NB4 (cell line): ENCODE measurements around the gene IL22RA2.
A peak's percentile ranks its signal among the peaks of the same experiment; 100 is the strongest.

Experiments
- DNase-seq: peaks from one replicate; pipeline ENCODE4 v3.0.0; 2010; ENCODE audit warnings: low read depth
- H3K4me3 ChIP-seq: one replicate; pipeline ENCODE4 v1.5.1; 2011; ENCODE audit warnings: mild to moderate bottlenecking, low read depth, low read length, moderate library complexity
- CTCF ChIP-seq: IDR thresholded peaks from one replicate; pipeline ENCODE4 v1.5.1; 2012; ENCODE audit warnings: low read depth, low read length
- MAX ChIP-seq: IDR thresholded peaks from 2 replicates; pipeline ENCODE4 v1.6.1; 2011; ENCODE audit warnings: low read depth, low read length
- MYC ChIP-seq: IDR thresholded peaks from 2 replicates; pipeline ENCODE4 v1.6.1; 2011; ENCODE audit warnings: low read depth, low read length
- POLR2A ChIP-seq: IDR thresholded peaks from 2 replicates; pipeline ENCODE4 v1.6.1; 2011; ENCODE audit warnings: mild to moderate bottlenecking; ENCODE audit not compliant: insufficient read length; ENCODE audit errors: extremely low read depth

The IL22RA2 gene

GRCh38 chr6:137155830-137156229 lies 17.6 kb downstream of the IL22RA2 start:
- peak; percentile 90 for DNase-seq

GRCh38 chr6:137150072-137150471 lies 23.4 kb downstream of the IL22RA2 start:
- H3K4me3 ChIP-seq, result no peak overlapping the region
- peak; percentile 59 for DNase-seq
- TF ChIP-seq MAX, result no peak
- TF ChIP-seq MYC, result no peak
- TF ChIP-seq POLR2A, result no peak
- no peak for TF ChIP-seq CTCF

More at GRCh38 chr6:137155830-137156229, 17.6 kb downstream of the IL22RA2 start:
- TF ChIP-seq MAX (0 out of 2 replicates have a peak, but pooled peaks have one; percentile 8), POLR2A (no peak), CTCF (no peak), MYC (no peak)
- no peak overlapping the region for H3K4me3 ChIP-seq

GRCh38 chr6:137149035-137149393 lies 24.4 kb downstream of the IL22RA2 start:
- no peak for TF ChIP-seq MAX
- TF ChIP-seq CTCF, result no peak
- TF ChIP-seq POLR2A, result no peak
- no peak for TF ChIP-seq MYC
- H3K4me3 ChIP-seq, result no peak overlapping the region
- no peak for DNase-seq

- TF ChIP-seq CTCF (no peak), MAX (0 out of 2 replicates have a peak, but pooled peaks have one; percentile 11), MYC (no peak)
- H3K4me3 ChIP-seq, result no peak overlapping the region
- DNase-seq, result peak; percentile 95
Measured at GRCh38 chr6:137148306-137149034, 25.0 kb downstream of the IL22RA2 start.

- DNase-seq, result no peak
- no peak overlapping the region for H3K4me3 ChIP-seq
- TF ChIP-seq MYC (no peak), CTCF (no peak), POLR2A (no peak), MAX (no peak)
Measured at GRCh38 chr6:137147195-137147594, 26.2 kb downstream of the IL22RA2 start.

GRCh38 chr6:137146206-137146605 lies 27.2 kb downstream of the IL22RA2 start:
- DNase-seq, result no peak
- no peak overlapping the region for H3K4me3 ChIP-seq
- TF ChIP-seq CTCF (no peak), MYC (no peak), POLR2A (no peak), MAX (no peak)
